AG10803 (cell line): ENCODE measurements around the gene ZFYVE16.
A peak's percentile ranks its signal among the peaks of the same experiment; 100 is the strongest.

Experiments
- DNase-seq: peaks from one replicate; pipeline ENCODE4 v3.0.0; 2010; ENCODE audit warnings: low read depth
- H3K4me3 ChIP-seq: 2 replicates; pipeline ENCODE4 v1.5.1; 2011; ENCODE audit warnings: mild to moderate bottlenecking, low read length, control low read depth
- TF ChIP-seq, protein P1 (sequence below): conservative IDR thresholded peaks from 2 replicates; pipeline ENCODE4 v1.5.1; 2011; ENCODE audit warnings: mild to moderate bottlenecking, low read length, control low read depth, inconsistent platforms

ZFYVE16 gene

DNA sequence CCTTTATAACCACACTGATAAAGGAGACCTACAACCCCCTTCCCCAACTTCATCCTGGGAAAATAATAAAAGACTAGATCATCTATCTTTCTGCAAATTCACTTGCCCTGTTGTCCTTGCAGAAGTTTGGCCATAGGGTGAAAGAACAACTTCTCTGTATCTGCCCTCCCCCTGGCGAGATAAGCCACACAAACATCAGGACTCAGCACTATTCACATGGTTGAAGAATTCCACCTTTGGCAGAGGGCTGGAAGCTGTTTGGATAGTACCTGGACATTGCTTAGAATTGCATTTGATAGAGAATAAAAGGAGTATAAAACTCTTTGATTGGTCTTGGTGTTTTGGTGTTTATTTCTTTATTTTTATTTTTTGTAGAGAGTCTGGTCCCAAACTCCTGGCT, 97.0 kb downstream of the ZFYVE16 start:
- no peak overlapping the region for H3K4me3 ChIP-seq
- DNase-seq = no peak
- TF ChIP-seq, protein P1, sequence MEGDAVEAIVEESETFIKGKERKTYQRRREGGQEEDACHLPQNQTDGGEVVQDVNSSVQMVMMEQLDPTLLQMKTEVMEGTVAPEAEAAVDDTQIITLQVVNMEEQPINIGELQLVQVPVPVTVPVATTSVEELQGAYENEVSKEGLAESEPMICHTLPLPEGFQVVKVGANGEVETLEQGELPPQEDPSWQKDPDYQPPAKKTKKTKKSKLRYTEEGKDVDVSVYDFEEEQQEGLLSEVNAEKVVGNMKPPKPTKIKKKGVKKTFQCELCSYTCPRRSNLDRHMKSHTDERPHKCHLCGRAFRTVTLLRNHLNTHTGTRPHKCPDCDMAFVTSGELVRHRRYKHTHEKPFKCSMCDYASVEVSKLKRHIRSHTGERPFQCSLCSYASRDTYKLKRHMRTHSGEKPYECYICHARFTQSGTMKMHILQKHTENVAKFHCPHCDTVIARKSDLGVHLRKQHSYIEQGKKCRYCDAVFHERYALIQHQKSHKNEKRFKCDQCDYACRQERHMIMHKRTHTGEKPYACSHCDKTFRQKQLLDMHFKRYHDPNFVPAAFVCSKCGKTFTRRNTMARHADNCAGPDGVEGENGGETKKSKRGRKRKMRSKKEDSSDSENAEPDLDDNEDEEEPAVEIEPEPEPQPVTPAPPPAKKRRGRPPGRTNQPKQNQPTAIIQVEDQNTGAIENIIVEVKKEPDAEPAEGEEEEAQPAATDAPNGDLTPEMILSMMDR = no peak

DNA sequence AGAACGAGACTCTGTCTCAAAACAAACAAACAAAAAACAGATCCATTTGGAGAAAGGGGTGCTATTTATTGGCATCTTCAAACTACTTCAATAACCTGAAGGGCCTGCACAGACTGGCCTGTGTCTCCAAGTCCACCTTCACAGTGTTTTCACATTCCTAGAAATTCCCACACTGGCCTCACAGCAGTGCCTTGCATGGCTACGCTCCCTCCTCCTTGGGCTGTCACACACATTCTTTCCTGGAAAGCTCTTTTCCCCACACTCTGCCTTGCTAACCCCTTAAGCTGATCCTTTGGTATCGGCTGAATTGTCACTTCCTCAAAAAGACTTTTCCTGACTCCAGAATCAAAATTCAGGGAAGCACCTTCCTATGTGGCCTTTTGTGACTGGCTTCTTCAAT, 99.8 kb downstream of the ZFYVE16 start:
- TF ChIP-seq, protein P1 = no peak
- no peak for DNase-seq
- H3K4me3 ChIP-seq = no peak overlapping the region

DNA sequence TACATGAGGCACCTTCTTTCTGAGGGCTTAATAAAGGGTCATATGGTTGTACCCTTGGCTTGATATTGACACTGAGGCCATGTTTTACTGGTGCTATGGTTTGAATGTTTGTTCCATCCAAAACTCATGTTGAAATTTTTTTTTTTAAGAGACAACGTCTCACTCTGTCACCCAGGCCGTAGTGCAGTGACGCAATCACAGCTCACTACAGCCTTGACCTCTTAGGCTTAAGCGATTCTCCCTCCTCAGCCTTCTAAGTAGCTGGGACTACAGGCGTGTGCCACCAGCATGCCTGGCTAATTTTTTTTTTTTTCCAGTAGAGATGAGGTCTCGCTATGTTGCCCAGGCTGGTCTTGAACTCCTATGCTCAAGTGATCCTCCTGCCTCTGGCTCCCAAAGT, 101.0 kb downstream of the ZFYVE16 start:
- H3K4me3 ChIP-seq = no peak overlapping the region
- DNase-seq = no peak
- TF ChIP-seq, protein P1 = no peak

DNA sequence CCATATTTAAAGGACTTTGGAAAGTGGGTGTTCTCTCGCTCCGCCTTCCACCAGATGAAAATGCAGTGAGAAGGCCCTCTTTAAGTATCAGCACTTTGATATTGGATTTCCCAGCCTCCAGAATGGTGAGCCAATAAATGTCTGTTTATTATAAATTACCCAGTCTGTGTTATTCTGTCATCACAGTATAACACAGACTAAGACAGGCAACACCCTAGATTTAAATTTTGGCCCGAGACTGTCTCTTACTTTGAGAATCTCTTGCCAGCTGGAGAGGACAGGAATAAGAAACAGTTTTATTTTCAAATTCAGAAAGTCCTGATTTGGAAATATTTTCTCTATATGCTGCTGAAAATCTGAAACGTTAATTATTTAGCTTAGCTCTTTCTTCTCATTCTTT, 101.5 kb downstream of the ZFYVE16 start:
- H3K4me3 ChIP-seq = no peak overlapping the region
- DNase-seq = no peak
- TF ChIP-seq, protein P1 = no peak

DNA sequence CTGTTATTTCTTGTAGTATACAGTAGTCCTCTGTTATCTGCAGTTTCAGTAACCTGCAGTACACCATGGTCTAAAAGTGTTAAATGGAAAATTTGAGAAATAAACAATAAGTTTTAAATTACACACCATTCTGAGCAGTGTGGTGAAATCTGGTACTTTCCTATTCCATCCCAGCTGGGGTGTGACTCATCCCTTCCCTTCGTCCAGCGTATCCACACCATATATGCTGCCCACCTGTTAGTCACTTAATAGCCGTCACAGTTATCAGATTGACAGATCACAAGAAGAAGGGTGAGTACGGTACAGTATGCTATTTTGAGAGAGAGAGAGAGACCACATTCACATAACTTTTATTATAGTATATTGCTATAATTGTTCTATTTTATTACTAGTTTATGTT, 109.0 kb downstream of the ZFYVE16 start:
- no peak overlapping the region for H3K4me3 ChIP-seq
- TF ChIP-seq, protein P1 = no peak
- DNase-seq = peak; percentile 46
